ENCODE measurements around the gene FOLH1.
"Not testable (repeated sequence)": the region's sequence is repeated elsewhere in the genome, so short reads cannot be mapped to it uniquely, and the experiment has no call there.

FOLH1 gene

DNA sequence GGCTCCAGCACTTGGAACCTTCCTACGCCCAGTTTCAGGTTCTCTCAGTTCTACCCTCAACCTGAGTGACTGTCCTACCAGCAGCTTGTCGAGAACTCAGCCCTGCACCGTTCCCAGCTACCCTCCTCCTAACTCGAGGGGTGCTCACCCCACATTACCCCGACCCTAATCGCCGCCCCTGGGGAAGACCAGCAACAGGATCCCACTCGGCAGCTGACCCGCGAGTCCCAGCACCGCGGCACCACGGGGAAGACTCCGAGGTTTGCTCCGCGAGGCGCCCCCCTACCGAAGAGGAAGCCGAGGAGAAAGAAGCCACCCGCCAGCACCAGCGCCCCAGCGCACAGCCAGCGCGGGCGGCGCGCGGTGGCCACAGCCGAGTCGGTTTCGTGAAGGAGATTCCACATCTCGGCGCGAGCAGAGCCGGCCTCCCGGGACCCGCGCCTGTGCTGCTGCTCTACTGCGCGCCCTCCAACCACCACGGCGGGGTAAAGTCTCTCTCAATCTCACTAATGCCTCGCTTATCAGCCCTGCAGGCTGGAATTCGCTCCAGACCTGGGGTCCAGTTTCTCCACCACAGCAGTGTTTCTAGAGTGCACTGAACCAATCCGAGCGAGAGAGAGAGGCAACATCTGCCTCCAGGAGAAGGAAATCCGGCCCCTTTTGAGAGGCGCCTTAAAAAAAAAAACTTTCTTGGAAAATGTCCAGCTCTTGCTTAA, at the start of gene FOLH1:
Gene FOLH1 (minus strand): TSS at position 597 of the 716 bp plus-strand sequence. CDS start 193 bp downstream, at position 404.
- Histone ChIP-seq H3K27ac (ENCODE audit: low read depth, low read length) (no peak within 1 kb of the TSS), H3K4me3 (ENCODE audit: low read depth in 1 of 2, low read length in 2 of 2) (peak within 1 kb of the TSS in 1 of 2 donors; percentile 41), H3K9me3 (ENCODE audit: low read length) (no peaks in the 10 kb centered on the region), H3K4me1 (ENCODE audit: insufficient read depth, low read length) (no peaks in the 10 kb centered on the region), H3K36me3 (ENCODE audit: insufficient read depth, low read length) (no peaks in the 10 kb centered on the region), H3K27me3 (ENCODE audit: control insufficient read depth in 1 of 2, insufficient read depth in 2 of 2, low read length in 2 of 2) (no peaks in the 10 kb centered on the region), H3K9ac (ENCODE audit: low read length) (no peak within 1 kb of the TSS)

- not testable (repeated sequence) for H3K9me3 ChIP-seq (ENCODE audit: low read length); H3K27me3 ChIP-seq (ENCODE audit: control insufficient read depth in 1 of 2, insufficient read depth in 2 of 2, low read length in 2 of 2); H3K36me3 ChIP-seq (ENCODE audit: insufficient read depth, low read length); H3K9ac ChIP-seq (ENCODE audit: low read length); H3K27ac ChIP-seq (ENCODE audit: low read depth, low read length); H3K4me3 ChIP-seq (ENCODE audit: low read depth in 1 of 2, low read length in 2 of 2); H3K4me1 ChIP-seq (ENCODE audit: insufficient read depth, low read length)
These were observed 46.7 kb upstream of the FOLH1 start for GRCh38 chr11:49255148-49255547.

GRCh38 chr11:49251212-49251611, 42.8 kb upstream of the FOLH1 start:
- H3K9me3 ChIP-seq (ENCODE audit: low read length); H3K27ac ChIP-seq (ENCODE audit: low read depth, low read length); H3K4me1 ChIP-seq (ENCODE audit: insufficient read depth, low read length); H3K27me3 ChIP-seq (ENCODE audit: control insufficient read depth in 1 of 2, insufficient read depth in 2 of 2, low read length in 2 of 2); H3K4me3 ChIP-seq (ENCODE audit: low read depth in 1 of 2, low read length in 2 of 2); H3K9ac ChIP-seq (ENCODE audit: low read length); H3K36me3 ChIP-seq (ENCODE audit: insufficient read depth, low read length): not testable (repeated sequence)

DNA sequence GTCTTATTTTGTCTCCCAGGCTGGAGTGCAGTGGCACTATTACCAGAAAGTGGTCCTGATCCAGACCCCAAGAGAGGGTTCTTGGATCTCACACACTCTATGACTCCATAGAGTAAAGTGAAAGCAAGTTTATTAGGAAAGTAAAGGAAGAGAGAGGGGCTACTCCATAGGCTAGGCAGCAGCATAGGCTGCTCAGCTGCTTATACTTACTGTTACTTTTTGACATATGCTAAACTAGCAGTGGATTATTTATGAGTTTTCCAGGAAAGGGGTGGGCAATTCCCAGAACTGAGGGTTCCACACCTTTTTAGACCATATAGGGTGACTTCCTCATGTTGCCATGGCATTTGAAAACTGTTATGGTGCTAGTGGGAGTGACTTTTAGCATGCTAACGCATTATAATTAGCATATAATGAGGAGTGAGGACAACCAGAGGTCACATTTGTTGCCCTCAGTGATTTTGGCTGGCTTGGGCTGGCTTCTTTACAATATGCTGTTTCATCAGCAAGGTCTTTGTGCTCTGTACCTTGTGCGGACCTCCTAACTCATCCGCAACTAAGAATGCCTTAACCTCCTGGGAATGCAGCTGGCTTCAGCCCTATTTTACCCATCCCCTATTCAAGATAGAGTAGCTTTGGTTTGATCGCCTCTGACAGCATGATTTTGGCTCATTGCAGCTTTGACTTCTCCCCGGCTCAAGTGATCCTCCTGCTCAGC, 42.2 kb upstream of the FOLH1 start:
- not testable (repeated sequence) for H3K36me3 ChIP-seq (ENCODE audit: insufficient read depth, low read length)

DNA sequence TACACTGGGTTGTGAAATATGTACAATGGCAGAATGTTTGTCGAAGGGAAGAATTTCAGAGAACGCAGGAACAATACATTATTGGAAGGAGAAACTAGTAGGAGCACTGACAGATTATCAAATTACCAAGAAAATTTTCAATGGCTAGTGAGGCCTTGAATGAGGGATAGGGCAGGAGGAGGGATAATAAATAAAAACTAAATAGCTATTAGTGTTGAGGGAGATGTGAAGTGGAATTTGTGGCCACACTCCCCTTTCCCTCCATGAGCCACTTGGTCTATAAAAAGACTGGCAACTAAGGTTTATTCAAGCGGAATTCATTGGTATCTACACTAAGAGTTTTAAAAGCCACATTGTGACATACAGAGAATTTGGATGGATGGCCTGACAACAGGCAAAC, 41.0 kb upstream of the FOLH1 start:
- H3K27me3 ChIP-seq (ENCODE audit: control insufficient read depth in 1 of 2, insufficient read depth in 2 of 2, low read length in 2 of 2); H3K4me1 ChIP-seq (ENCODE audit: insufficient read depth, low read length); H3K27ac ChIP-seq (ENCODE audit: low read depth, low read length); H3K36me3 ChIP-seq (ENCODE audit: insufficient read depth, low read length); H3K4me3 ChIP-seq (ENCODE audit: low read depth in 1 of 2, low read length in 2 of 2); H3K9me3 ChIP-seq (ENCODE audit: low read length); H3K9ac ChIP-seq (ENCODE audit: low read length): not testable (repeated sequence)

More for the DNA sequence above, 42.2 kb upstream of the FOLH1 start:
- H3K4me3 ChIP-seq (ENCODE audit: low read depth in 1 of 2, low read length in 2 of 2); H3K27ac ChIP-seq (ENCODE audit: low read depth, low read length); H3K9me3 ChIP-seq (ENCODE audit: low read length); H3K27me3 ChIP-seq (ENCODE audit: control insufficient read depth in 1 of 2, insufficient read depth in 2 of 2, low read length in 2 of 2); H3K9ac ChIP-seq (ENCODE audit: low read length); H3K4me1 ChIP-seq (ENCODE audit: insufficient read depth, low read length): not testable (repeated sequence)

- H3K27me3 ChIP-seq (ENCODE audit: control insufficient read depth in 1 of 2, insufficient read depth in 2 of 2, low read length in 2 of 2); H3K9me3 ChIP-seq (ENCODE audit: low read length); H3K36me3 ChIP-seq (ENCODE audit: insufficient read depth, low read length); H3K4me3 ChIP-seq (ENCODE audit: low read depth in 1 of 2, low read length in 2 of 2); H3K27ac ChIP-seq (ENCODE audit: low read depth, low read length); H3K4me1 ChIP-seq (ENCODE audit: insufficient read depth, low read length); H3K9ac ChIP-seq (ENCODE audit: low read length): not testable (repeated sequence)
These were observed 25.3 kb upstream of the FOLH1 start for GRCh38 chr11:49233685-49234084.

DNA sequence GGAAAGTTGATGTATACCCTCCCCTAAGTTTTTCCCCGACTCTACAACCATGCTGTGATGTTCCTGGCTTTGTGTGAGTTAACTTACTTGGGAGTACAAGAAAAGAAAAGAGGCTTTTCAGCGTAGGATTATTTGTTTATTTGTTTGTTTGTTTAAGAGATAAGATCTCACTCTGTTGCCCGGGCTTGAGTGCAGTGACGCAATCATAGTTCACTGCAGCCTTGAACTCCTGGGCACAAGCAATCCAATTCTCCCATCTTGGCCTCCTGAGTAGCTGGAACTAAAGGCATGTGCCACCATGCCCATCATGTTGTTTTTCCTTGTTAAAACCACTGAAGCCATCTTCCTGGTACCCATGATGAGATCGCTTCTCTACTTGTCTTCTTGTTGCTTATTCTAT, 24.6 kb upstream of the FOLH1 start:
- not testable (repeated sequence) for H3K4me3 ChIP-seq (ENCODE audit: low read depth in 1 of 2, low read length in 2 of 2); H3K27me3 ChIP-seq (ENCODE audit: control insufficient read depth in 1 of 2, insufficient read depth in 2 of 2, low read length in 2 of 2); H3K9ac ChIP-seq (ENCODE audit: low read length); H3K4me1 ChIP-seq (ENCODE audit: insufficient read depth, low read length); H3K27ac ChIP-seq (ENCODE audit: low read depth, low read length); H3K9me3 ChIP-seq (ENCODE audit: low read length); H3K36me3 ChIP-seq (ENCODE audit: insufficient read depth, low read length)

- not testable (repeated sequence) for H3K36me3 ChIP-seq (ENCODE audit: insufficient read depth, low read length); H3K27ac ChIP-seq (ENCODE audit: low read depth, low read length); H3K9ac ChIP-seq (ENCODE audit: low read length); H3K4me3 ChIP-seq (ENCODE audit: low read depth in 1 of 2, low read length in 2 of 2); H3K27me3 ChIP-seq (ENCODE audit: control insufficient read depth in 1 of 2, insufficient read depth in 2 of 2, low read length in 2 of 2); H3K9me3 ChIP-seq (ENCODE audit: low read length); H3K4me1 ChIP-seq (ENCODE audit: insufficient read depth, low read length)
These were observed 23.3 kb upstream of the FOLH1 start for GRCh38 chr11:49231725-49232124.

- H3K27ac ChIP-seq (ENCODE audit: low read depth, low read length); H3K9me3 ChIP-seq (ENCODE audit: low read length); H3K4me1 ChIP-seq (ENCODE audit: insufficient read depth, low read length); H3K36me3 ChIP-seq (ENCODE audit: insufficient read depth, low read length); H3K4me3 ChIP-seq (ENCODE audit: low read depth in 1 of 2, low read length in 2 of 2); H3K27me3 ChIP-seq (ENCODE audit: control insufficient read depth in 1 of 2, insufficient read depth in 2 of 2, low read length in 2 of 2); H3K9ac ChIP-seq (ENCODE audit: low read length): not testable (repeated sequence)
These were observed 22.1 kb upstream of the FOLH1 start for GRCh38 chr11:49230534-49230933.

- not testable (repeated sequence) for H3K36me3 ChIP-seq (ENCODE audit: insufficient read depth, low read length); H3K9ac ChIP-seq (ENCODE audit: low read length); H3K9me3 ChIP-seq (ENCODE audit: low read length); H3K27ac ChIP-seq (ENCODE audit: low read depth, low read length); H3K4me1 ChIP-seq (ENCODE audit: insufficient read depth, low read length); H3K4me3 ChIP-seq (ENCODE audit: low read depth in 1 of 2, low read length in 2 of 2); H3K27me3 ChIP-seq (ENCODE audit: control insufficient read depth in 1 of 2, insufficient read depth in 2 of 2, low read length in 2 of 2)
These were observed 21.6 kb upstream of the FOLH1 start for GRCh38 chr11:49230001-49230400.

DNA sequence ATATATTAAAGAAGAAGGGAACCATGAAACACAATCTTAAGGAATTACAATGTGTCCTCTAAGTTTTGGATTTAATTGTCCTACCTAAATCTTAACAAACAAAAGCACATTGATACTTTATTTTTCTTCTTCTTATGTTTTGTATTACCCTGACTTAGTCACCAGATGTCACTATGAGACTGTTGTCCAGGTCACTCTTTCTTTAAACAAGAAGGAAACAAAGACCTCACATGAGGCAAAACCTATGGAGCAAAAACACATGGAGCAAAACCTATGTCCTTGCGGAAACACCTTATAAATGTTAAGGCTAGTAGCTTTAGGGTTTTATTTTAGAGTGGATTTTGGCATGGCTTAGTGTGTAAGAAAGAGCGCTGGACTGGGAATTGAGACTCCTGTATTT, 20.7 kb upstream of the FOLH1 start:
- not testable (repeated sequence) for H3K27me3 ChIP-seq (ENCODE audit: control insufficient read depth in 1 of 2, insufficient read depth in 2 of 2, low read length in 2 of 2); H3K9me3 ChIP-seq (ENCODE audit: low read length); H3K36me3 ChIP-seq (ENCODE audit: insufficient read depth, low read length); H3K27ac ChIP-seq (ENCODE audit: low read depth, low read length); H3K9ac ChIP-seq (ENCODE audit: low read length); H3K4me3 ChIP-seq (ENCODE audit: low read depth in 1 of 2, low read length in 2 of 2); H3K4me1 ChIP-seq (ENCODE audit: insufficient read depth, low read length)

DNA sequence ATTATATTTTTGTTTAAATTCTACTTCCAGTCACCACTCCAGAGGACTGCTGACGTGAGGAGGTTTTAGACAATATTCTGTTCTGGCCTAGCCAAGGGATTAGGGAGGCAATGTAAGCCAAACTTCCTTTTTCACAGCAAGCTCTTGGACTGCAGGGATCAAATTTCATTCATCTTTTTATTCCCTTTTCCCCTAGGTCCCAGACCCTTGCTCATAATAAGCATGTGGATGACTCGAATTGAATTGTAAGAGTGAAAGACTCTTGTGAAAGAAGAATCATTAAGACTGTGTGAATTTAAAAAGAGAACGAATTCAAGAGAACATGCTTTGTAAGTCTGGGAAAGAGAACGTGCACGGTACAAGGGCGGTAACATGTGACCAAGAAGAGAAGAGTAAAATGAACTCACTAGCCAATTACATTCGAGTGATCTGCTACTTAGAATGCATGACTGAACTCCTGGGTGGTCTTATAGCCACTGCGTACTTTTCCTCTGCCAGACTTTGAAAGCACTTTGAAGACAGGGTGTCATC, 16.9 kb upstream of the FOLH1 start:
- H3K4me3 ChIP-seq (ENCODE audit: low read depth in 1 of 2, low read length in 2 of 2); H3K27me3 ChIP-seq (ENCODE audit: control insufficient read depth in 1 of 2, insufficient read depth in 2 of 2, low read length in 2 of 2); H3K9ac ChIP-seq (ENCODE audit: low read length); H3K36me3 ChIP-seq (ENCODE audit: insufficient read depth, low read length); H3K9me3 ChIP-seq (ENCODE audit: low read length); H3K27ac ChIP-seq (ENCODE audit: low read depth, low read length); H3K4me1 ChIP-seq (ENCODE audit: insufficient read depth, low read length): not testable (repeated sequence)
